HG03139 (cell line): ENCODE data around the gene RPS6KA1.
"Not testable (repeated sequence)": the region's sequence is repeated elsewhere in the genome, so short reads cannot be mapped to it uniquely, and the experiment has no call there.

Experiments used
- ATAC-seq: cut with Tn5 transposase; IDR thresholded peaks from one replicate; pipeline ENCODE4 v1.9.1; 2021; ENCODE audit not compliant: unreplicated experiment

RPS6KA1 gene

GRCh38 chr1:26529655-26530409, at the start of gene RPS6KA1:
Gene RPS6KA1, plus strand, starts transcription at chr1:26529761. Its CDS starts 160 bp downstream, at chr1:26529921.
- ATAC-seq, result peak; percentile 71

DNA sequence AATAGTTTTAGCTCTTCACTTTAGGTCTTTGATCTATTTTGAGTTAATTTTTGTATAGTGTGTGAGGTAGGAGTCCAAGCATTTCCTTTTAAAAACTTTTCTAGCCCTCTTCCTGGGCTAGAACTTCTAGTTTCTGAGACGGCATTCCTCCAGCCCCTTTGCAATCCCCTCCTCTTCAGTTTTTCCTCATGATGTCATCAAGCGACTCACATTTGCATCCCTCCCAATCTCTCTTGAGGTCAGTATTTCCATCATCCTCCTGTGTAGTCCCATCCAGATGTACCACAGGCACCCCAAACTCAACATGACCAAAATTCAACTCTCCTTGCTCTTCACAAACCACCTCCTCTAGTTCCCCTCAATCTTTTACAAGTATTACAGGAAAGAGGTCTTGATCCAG, 46.6 kb upstream of the RPS6KA1 start:
- ATAC-seq, result no peak

GRCh38 chr1:26483980-26484379, 45.6 kb upstream of the RPS6KA1 start:
- no peak for ATAC-seq

GRCh38 chr1:26490155-26490554, 39.4 kb upstream of the RPS6KA1 start:
- no peak for ATAC-seq

DNA sequence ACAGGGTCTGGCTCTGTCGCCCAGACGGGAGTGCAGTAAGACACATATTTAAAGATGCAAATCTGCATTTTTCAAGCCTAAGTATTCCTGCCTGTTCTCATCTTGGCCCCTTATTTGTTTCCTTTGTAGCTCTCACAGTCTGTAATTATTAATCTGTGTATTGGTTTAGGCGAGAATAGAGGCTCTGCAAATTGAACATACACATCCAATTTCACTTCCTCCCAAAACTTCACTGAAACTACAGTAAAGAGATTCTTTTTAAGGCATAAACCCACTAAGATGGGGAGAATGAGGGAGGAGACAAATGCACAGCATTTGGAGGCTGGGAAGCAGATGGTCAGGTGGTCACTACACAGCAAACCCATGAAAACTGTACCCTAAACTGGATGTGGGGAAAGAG, 36.3 kb upstream of the RPS6KA1 start:
- no peak for ATAC-seq

GRCh38 chr1:26493938-26494337, 35.6 kb upstream of the RPS6KA1 start:
- ATAC-seq, result no peak

DNA sequence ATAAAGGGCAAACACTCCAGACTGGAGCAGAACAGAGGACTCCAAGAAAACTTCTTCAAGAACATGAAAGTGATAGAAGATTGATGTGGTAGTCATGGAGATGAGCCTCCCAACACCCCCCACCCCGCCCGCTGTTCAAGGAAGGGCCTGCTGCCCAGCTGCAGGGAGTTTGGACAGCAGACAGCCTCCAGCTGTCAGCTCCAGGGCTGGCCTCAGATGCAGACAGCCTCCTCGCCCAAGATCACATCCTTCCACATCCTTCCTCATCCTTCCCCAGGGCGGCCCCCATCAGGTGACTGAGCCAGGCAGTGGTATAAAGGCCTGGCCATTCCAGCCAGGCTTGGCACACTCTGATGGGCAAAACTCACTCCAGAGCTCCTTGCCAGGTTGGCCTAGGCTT, 32.7 kb upstream of the RPS6KA1 start:
- ATAC-seq, result no peak

DNA sequence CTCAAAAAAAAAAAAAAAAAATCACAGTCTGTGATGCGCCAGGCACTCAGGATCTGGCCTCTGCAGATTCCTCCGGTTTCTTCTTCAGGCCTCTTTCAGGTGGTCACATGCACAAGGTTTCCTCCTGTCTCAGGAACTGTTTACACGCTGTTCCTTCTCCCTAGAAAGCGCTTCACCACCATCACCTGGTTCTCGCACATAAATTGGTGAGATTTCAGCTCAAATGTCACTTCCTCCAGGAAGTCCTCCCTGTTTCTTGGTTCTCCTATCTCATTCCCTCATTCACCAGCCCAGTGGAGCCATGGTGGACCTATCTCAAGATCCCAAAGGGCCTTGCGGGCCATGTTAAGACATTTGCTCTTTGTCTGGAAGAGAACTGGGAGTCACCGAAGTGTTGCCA, 30.7 kb upstream of the RPS6KA1 start:
- no peak for ATAC-seq

DNA sequence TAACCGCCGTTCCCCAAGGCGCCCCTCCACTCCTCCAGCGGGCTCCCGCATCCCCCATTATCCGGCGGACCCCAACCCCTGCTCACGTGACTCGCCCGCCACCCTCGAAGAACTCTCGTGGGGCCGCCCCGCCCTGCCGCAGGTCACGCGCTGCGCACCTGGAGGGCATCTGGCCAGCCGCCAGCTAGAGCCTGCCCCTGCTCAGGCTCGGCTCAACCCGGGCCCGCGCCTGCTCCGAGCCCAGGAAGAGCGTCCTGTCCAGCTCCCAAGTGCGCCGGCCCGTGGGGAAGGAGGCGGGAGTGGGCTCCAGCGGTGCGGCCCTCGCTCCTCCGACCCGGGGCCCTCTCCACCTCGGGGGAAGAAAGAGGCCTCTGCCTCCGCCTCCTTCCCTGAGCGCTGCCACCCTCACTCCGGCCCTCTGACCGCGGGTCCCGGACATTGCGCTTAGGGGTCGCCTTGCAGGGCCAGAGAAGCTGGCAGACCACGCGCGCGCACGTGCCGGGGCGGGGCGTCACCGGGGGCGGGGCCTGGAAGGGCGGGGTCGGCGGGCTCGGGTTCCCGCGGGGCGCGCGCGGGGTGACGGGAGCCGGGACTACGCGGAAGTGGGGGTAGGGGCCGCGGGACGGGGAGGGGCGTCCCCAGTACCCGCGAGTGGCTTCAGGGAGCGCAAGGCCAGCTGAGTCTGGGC, 28.9 kb upstream of the RPS6KA1 start:
- ATAC-seq, result peak; percentile 60

DNA sequence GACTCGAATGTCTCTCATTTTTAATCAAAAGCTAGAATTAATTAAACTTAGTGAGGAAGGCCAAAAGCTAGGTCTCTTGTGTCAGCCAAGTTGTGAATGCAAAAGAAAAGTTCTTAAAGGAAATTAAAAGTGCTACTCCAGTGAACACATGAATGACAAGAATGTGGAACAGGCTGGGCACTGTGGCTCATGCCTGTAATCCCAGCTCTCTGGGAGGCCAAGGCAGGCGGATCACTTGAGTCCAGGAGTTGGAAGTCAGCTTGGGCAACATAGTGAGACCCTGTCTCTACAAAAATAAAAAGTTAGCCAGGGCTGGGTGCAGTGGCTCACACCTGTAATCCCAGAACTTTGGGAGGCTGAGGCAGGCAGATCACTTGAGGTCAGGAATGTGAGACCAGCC, 18.9 kb upstream of the RPS6KA1 start:
- ATAC-seq, result not testable (repeated sequence)

DNA sequence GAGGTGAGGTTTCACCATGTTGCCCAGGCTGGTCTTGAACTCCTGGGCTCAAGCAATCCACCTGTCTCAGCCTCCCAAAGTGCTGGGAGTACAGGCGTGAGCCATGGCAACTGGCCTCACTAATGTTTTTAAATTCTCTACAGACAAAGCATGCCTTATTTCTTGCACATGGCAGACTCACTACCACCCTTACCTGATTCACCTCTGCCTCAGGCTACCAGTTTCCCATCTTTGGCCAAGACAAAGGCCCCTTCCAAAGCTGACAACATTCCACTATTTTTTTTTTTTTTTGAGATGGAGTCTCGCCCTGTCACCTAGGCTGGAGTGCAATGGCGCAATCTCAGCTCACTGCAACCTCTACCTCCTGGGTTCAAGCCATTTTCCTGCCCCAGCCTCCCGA, 13.7 kb upstream of the RPS6KA1 start:
- not testable (repeated sequence) for ATAC-seq

DNA sequence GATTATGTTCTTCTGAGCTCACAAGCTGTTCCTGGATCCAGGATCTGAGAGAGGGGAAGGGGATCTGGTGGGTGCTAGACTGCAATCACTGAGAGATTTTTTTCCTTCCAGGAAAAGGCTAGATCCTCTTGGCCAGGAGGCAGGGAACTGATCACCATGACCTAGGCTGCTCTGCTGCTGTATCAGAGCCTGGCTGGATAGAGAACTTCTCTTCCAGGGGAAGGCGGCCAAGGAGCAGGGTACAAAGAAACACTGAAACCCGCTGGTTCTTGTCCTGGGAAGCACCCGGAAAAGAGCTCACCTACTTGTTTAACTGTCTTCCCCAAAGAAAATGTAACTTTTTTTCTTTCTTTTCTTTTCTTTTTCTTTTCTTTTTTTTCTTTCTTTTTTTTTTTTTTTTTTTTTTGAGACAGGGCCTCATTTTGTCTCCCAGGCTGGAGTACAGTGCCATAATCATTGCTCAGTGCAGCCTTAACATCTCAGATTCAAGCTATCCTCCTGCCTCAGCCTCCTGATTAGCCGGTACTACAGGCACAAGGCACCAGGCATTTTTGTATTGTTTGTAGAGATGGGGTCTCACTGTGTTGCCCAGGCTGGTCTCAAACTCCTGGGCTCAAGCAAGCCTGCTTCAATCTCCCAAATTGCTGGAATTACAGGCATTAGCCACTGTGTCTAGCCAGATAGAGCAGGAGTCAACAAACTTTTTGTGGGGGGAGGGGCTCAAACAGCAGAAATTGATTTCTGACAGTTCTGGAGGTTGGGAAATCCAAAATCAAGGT, 12.4 kb upstream of the RPS6KA1 start:
- ATAC-seq, result no peak

GRCh38 chr1:26517766-26518049, 11.9 kb upstream of the RPS6KA1 start:
- no peak for ATAC-seq

DNA sequence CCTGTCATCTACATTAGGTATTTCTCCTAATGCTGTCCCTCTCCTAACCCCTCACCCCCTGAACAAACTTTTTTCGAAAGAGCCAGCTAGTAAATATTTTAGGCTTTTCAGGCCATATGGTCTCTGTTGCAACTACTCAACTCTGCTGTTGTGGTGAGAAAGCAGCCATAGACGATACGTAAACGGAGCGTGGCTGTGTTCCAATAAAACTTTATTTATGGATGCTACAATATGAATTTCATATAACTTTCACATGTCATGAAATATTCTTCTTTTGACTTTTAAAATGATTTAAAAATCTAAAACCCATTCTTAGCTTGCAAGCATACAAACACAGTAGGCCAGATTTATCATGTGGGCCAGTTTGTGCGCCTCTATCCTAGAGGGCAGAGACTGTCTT, 11.2 kb upstream of the RPS6KA1 start:
- no peak for ATAC-seq

- ATAC-seq, result no peak
Observed at GRCh38 chr1:26520339-26520738, 9.2 kb upstream of the RPS6KA1 start.

DNA sequence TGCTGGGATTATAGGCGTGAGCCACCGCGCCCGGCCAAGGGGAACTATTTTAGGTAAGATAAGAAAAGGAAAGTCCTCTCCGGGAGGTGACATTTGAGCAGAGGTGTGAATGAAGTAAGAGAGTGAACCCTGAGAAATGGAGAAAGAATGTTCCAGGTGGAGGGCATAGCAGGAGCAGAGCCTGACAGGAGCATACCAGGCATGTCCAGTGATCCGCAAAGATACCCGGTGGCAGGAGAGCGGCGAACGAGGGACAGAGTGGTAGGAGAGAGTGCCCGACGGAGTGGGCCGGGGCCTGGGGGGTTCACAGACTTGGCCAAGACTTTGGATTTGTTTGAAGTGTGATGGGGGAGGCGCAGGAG, 7.9 kb upstream of the RPS6KA1 start:
- no peak for ATAC-seq

GRCh38 chr1:26522073-26522472, 7.5 kb upstream of the RPS6KA1 start:
- ATAC-seq, result no peak

- no peak for ATAC-seq
Observed at GRCh38 chr1:26524181-26524580, 5.4 kb upstream of the RPS6KA1 start.

DNA sequence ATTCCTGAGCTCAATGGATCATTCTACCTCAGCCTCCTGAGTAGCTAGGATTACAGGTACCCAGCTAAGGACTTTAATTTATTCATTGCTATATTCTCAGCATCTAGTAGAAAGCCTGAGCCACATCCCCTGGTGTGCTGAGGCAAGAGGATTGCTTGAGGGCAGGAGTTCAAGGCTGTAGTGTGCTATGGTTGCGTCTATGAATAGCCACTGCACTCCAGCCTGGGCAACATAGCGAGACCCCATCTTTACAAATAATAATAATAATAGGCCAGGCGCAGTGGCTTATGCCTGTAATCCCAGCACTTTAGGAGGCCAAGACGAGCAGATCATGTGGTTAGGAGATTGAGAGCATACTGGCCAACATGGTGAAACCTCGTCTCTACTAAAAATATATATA, 3.3 kb upstream of the RPS6KA1 start:
- ATAC-seq, result no peak

GRCh38 chr1:26529405-26529654, 231 bp upstream of the RPS6KA1 start:
- no peak for ATAC-seq

DNA sequence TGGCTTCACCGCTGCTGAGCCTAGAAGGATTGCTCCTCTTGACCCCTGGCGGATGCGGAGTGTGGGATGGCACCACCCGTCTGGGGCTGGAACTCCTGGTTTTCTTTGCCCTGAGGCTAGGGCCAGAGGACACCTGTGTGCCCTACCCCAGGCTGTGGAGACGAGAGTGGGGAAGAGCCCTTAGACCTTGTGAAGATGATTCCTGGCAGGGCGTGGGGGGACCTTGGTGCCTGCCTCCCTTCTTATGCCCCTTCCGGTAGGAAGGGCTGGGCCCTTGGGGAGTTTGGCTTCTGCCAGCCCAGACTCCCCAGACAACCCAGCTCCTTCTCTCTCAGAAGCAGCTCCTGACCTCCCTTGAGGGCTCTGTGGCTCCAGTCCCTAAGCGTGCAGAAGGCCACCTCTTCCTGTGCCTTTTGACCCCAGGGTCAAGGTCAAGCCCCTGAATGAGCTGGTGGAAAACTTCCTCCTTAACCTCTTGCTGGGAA, 891 bp downstream of the RPS6KA1 start:
- ATAC-seq, result no peak

DNA sequence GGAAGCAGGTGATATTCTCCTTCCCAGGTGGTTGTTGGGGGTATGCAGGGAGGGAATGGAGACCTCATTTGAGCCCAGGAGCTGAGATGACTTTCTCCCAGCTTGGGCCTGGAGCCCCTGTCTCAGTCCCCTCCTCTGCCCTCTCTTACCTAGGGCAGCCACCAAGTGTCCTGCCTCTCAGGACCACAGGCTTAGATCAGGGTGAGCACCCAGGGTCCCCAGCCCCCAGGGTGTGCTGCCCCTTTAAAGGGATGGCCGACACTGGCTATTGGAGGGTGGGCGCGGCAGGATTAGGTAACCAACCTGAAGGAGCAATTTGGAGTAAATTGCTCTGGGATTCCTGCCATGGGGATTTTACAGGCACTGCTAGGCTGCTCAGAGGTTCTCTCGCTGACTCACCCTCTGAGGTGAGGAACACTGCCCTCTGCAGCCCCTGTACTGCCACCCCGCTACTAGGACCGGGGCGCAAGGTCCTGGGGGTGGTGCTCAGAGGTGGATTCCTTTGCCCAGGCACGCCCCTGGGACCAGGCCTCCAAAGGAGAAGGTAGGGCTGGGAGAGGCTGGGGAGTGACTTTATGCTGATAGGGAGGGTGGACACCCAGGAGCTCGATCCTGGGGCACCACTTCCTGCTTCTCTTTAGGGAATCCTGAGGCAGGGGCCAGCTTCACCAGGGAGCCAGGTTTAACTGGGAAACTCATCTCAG, 1.5 kb downstream of the RPS6KA1 start:
- ATAC-seq, result no peak
